Measurements from ENCODE around the gene PWP2.

Gene PWP2

GRCh38 chr21:44082648-44083440 lies 24.4 kb upstream of the PWP2 start:
- DNase-seq (ENCODE audit: low read depth): no peak
- TF ChIP-seq, protein P1, sequence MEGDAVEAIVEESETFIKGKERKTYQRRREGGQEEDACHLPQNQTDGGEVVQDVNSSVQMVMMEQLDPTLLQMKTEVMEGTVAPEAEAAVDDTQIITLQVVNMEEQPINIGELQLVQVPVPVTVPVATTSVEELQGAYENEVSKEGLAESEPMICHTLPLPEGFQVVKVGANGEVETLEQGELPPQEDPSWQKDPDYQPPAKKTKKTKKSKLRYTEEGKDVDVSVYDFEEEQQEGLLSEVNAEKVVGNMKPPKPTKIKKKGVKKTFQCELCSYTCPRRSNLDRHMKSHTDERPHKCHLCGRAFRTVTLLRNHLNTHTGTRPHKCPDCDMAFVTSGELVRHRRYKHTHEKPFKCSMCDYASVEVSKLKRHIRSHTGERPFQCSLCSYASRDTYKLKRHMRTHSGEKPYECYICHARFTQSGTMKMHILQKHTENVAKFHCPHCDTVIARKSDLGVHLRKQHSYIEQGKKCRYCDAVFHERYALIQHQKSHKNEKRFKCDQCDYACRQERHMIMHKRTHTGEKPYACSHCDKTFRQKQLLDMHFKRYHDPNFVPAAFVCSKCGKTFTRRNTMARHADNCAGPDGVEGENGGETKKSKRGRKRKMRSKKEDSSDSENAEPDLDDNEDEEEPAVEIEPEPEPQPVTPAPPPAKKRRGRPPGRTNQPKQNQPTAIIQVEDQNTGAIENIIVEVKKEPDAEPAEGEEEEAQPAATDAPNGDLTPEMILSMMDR (IDR thresholded peaks at IDR 0.05; ENCODE audit: insufficient read depth, low read depth, low read length, missing control alignments): no peak

DNA sequence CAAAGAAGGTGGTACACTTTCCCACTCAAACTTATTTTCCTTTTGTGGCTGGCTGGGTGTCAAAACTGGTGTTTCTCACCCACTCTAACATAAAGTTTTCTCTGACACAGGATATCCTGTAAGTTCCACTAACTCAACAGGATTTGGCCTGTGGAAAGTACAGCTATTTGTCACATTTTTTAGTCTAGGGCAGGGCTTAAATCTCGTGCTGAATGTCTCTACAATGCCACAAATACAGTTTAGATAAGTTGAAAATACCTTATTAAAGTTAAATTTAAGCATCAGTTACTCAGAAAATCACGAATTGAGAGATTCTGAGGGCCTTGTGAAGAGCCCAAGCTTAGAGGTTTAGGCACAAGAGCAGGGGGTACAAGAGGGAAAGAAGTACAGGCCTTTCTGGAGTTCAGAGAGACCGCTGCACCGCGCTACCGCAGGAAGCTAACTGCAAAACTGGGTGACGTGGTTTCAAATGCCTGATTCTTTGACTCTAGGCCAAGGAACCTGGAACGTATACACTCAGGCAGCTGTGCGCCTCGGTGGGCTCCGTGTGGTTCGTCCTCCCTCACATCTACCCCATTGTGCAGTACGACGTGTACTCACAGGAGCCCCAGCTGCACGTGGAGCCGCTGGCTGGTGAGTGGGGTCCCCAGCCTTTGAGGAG lies 23.4 kb upstream of the PWP2 start:
- DNase-seq (ENCODE audit: low read depth): no peak
- TF ChIP-seq, protein P1 (IDR thresholded peaks at IDR 0.05; ENCODE audit: insufficient read depth, low read depth, low read length, missing control alignments): no peak

More at GRCh38 chr21:44082648-44083440, 24.4 kb upstream of the PWP2 start:
- H3K4me3 ChIP-seq (ENCODE audit: low read depth, low read length): no peak overlapping the region

GRCh38 chr21:44084496-44085241 lies 22.5 kb upstream of the PWP2 start:
- TF ChIP-seq, protein P1 (IDR thresholded peaks at IDR 0.05; ENCODE audit: insufficient read depth, low read depth, low read length, missing control alignments): no peak
- H3K4me3 ChIP-seq (ENCODE audit: low read depth, low read length): no peak overlapping the region
- no peak for DNase-seq (ENCODE audit: low read depth)

More for the DNA sequence above, 23.4 kb upstream of the PWP2 start:
- no peak overlapping the region for H3K4me3 ChIP-seq (ENCODE audit: low read depth, low read length)

DNA sequence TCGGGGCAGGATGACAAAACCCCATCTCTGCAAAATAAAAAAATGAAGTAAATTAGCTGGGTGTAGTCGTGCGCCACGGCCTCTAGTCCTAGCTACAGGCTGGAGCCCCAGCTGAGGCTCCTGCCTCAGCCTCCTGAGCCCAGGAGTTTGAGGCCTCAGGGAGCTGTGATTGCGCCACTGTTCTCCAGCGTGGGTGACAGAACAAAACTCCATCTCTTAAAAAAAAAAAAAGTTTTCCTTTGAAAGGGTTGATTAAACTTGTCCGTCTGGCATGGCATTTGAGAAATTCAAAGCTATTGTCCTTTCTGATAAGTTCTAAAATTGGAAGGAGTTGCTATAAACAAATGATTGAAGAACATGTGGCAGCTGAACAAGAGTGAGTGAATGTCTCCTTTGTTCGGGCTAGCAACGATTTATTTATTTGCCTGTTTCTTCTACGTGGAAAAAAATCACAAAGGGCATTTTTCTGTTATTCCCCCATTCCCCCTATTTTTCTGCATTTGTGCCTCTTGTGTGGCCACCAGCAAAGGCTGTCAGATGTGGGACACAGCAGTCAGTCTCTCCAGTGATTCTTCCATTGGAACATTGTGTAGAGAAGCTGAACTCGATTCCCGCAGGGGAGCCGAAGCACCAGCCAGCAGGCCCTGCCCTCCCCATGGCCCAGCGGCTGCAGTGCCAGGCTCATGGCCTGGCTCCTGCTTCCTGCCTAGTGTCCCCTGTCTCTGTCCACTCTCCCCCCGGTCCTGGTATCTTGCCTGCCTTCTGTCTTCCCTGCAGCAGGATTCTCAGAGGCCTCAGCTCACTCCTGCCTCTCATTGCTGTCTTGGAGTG lies 21.5 kb upstream of the PWP2 start:
- DNase-seq (ENCODE audit: low read depth): no peak
- no peak overlapping the region for H3K4me3 ChIP-seq (ENCODE audit: low read depth, low read length)
- TF ChIP-seq, protein P1 (IDR thresholded peaks at IDR 0.05; ENCODE audit: insufficient read depth, low read depth, low read length, missing control alignments): no peak

- no peak for DNase-seq (ENCODE audit: low read depth)
- TF ChIP-seq, protein P1 (IDR thresholded peaks at IDR 0.05; ENCODE audit: insufficient read depth, low read depth, low read length, missing control alignments): no peak
Measured at GRCh38 chr21:44086636-44087425, 20.4 kb upstream of the PWP2 start.

More at GRCh38 chr21:44086636-44087425, 20.4 kb upstream of the PWP2 start:
- no peak overlapping the region for H3K4me3 ChIP-seq (ENCODE audit: low read depth, low read length)

Measured in GM12865 (cell line).